Subcutaneous adipose tissue (tissue), 4 donors: ENCODE measurements around the gene WDR18. TPM values are rescaled to one million over a fixed set of nuclear protein-coding genes. Genes with fewer than 3 reads are reported as not detected.

Source experiments
- total RNA-seq, 4 donors: library from RNA; depleted of rRNA; stranded (reverse); fragments of >200 nt; gene quantifications; one replicate each; pipeline ENCODE4 v1.1.0, GENCODE V29; 2016
- TF ChIP-seq, protein P1 (sequence below): fragments of 450-650 bp; IDR thresholded peaks from one replicate; pipeline ENCODE4 v1.5.1; 2016; ENCODE audit warnings: low read depth, mild to moderate bottlenecking, control low read depth, antibody characterized with exemption, moderate library complexity

WDR18 gene
- total RNA-seq, 4 donors from 2014 or later = 18.9 to 58.6 (median 30.7) TPM

DNA sequence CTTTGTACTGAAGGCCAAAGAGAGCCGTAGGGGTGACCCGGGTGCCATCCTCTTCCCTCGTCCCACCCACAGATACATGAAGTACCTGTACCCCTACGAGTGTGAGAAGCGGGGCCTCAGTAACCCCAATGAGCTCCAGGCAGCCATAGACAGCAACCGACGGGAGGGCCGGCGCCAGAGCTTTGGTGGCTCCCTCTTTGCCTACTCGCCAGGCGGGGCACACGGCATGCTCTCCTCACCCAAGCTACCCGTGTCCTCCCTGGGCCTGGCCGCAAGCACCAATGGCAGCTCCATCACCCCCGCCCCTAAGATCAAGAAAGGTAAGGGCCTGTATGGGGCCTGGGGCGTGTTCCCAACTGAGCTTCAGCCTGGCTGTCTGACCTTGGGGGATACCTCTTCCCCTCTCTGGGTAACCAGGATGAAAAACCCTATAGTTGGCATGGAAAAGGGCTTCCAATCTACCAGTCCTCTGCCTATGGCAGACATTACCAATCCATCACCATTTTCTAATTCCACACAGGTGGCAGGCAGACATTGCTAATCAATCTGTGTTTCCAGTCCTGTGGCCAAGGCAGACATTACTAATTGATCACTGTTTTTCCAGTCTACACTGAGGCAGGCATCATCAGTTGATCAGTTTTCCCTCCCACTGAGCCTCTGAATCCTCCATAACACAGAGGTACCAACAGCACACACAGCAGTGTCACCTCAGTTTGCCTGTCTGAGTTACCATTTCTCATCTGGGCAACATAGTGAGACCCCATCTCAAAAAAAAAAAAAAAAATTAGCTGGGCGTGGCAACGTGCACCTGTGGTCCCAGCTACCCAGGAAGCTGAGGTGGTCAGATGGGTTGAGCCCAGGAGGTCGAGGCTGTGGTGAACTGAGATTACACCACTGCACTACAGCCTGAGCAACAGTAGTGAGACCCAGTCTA, 19.1 kb upstream of the WDR18 start:
- TF ChIP-seq, protein P1, sequence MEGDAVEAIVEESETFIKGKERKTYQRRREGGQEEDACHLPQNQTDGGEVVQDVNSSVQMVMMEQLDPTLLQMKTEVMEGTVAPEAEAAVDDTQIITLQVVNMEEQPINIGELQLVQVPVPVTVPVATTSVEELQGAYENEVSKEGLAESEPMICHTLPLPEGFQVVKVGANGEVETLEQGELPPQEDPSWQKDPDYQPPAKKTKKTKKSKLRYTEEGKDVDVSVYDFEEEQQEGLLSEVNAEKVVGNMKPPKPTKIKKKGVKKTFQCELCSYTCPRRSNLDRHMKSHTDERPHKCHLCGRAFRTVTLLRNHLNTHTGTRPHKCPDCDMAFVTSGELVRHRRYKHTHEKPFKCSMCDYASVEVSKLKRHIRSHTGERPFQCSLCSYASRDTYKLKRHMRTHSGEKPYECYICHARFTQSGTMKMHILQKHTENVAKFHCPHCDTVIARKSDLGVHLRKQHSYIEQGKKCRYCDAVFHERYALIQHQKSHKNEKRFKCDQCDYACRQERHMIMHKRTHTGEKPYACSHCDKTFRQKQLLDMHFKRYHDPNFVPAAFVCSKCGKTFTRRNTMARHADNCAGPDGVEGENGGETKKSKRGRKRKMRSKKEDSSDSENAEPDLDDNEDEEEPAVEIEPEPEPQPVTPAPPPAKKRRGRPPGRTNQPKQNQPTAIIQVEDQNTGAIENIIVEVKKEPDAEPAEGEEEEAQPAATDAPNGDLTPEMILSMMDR = no peak

GRCh38 chr19:966485-967088, 17.6 kb upstream of the WDR18 start:
- TF ChIP-seq, protein P1 = no peak

GRCh38 chr19:970695-971094, 13.4 kb upstream of the WDR18 start:
- TF ChIP-seq, protein P1 = no peak

- TF ChIP-seq, protein P1 = no peak
Observed at GRCh38 chr19:971795-972194, 12.3 kb upstream of the WDR18 start.

DNA sequence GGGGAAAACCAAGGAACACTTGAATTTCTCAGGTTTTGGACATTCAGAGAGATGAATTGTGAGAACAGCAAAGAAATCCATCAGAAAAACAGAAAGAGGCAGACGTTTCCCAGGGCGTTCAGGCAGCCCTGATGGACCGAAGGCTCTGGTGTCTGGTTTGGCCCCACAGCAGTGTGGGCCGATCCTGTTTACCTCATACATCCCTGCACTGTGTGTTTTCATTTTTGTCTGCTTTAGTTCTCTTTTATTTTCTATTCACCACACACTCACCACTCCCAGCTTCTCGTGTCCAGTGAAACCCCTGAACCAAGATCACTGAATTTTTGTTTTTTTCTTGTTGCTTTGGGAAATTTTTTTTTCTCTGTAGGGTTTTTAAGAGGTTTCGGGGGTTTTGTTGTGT, 11.9 kb upstream of the WDR18 start:
- TF ChIP-seq, protein P1 = no peak

DNA sequence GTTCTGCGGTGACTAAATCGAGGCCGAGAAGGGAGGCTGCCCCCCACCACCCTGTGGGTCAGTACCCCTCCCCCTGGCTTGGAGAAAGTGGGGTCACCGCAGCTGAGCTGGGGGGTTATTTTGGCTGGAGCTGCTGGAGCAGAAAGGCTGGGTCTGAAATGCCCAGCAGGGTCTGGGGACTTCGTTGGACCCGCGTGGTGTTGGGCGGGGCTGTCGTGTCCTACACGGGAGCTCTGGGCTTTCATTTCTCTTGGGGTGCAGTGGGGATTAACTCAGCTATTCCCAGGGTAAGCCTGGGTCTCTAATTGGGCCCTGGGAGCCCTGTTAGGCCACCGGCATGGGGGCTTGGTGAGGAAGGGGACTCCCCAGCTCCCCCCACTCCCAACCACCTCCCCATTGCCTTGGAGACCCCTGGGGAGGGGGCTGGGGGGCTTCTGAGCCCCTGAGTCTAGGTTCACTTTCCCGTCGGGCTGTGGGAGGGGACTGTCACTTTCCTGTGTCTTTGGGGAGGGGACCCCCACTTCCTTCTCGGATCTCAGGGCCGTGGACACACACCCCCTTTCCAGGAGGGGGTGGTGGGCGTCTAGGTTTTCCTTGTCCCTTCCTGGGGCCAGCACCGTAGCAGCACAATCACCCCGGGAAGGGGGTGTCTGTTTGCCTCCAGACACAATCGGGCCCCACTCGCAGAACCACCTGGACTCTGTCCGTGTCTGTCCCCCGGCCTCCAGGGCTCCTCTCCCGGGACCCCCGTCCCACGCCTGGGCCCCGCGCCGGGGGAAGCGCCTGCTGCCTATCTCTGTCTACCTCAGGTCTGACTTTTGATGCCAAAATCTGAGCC, 10.2 kb upstream of the WDR18 start:
- TF ChIP-seq, protein P1 = no peak
